HG03103 (cell line): ENCODE measurements around the gene RUFY3.
"Not testable (repeated sequence)": the region's sequence is repeated elsewhere in the genome, so short reads cannot be mapped to it uniquely, and the experiment has no call there.

Experiments
- ATAC-seq: cut with Tn5 transposase; IDR thresholded peaks from one replicate; pipeline ENCODE4 v1.9.1; 2021; ENCODE audit warnings: low read depth; ENCODE audit not compliant: unreplicated experiment

The RUFY3 gene

DNA sequence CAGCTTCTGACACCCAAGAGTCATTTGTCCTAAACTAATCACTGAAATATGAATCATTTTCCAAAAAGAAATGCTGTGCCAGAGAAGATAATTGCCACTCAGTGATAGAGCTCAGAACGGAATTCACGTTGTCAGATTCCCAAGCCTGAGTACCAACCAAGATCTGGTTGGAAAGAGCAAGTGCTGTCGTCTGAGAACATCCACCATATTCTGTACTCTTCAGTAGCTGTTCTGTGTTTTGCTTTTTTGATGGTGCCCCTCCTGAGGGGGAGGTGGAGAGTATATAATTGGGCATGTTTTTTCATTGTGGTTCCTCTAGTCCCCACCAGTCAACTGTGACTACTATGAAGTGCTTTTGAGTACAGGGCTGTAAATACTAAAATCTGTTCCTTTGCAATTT lies 13.2 kb downstream of the RUFY3 start:
- ATAC-seq: no peak

DNA sequence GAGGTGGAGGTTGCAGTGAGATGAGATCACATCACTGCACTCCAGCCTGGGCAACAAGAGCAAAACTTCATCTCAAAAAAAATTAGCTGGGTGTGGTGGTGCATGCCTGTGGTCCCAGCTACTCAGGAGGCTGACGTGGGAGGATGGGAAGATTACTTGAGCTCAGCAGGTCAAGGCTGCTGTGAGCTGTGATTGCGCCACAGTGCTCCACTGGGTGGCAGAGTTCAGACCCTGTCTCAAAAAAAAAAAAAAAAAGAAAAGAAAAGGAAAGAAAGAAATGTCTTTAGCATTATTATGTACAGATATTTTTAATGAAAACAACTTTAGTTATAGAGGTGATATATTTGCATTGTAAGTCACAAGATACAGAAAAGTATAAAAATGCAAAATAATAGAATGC lies 14.2 kb downstream of the RUFY3 start:
- not testable (repeated sequence) for ATAC-seq

DNA sequence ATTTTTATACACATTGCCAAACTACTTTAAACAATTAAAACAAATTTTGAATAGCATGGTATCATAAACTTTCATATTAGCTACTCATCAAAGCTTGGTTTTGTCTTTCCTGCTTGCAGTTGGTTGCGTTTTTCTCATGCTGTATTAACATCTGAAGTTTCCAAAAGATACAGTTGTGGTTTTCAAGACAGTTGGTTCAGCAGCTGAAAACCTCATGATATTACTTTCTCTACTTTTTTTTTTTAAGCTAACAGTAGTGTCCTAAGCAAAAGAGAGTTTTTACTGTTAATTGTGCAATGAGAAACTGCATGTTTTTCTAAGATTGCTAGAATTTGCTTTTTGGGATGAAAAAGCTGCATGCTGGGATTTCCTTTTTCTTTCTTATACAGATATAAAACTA lies 15.2 kb downstream of the RUFY3 start:
- ATAC-seq: no peak

DNA sequence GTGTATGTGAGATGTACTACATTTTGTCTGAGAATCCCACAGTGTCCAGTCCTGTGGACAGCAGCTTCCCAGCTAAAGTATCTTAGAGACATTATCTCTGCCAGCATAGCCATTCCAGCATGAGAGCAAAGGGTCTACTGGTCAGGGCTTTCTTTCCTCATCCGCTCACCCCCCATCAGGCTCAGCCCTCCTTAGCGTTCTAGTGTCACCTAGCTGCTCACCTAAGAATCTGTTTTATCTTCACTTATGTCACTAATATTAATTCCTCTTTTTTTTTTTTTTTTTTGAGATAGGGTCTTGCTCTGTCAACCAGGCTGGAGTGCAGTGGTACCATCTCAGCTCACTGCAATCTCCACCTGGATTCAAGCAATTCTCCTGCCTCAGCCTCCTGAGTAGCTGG lies 15.6 kb downstream of the RUFY3 start:
- no peak for ATAC-seq

DNA sequence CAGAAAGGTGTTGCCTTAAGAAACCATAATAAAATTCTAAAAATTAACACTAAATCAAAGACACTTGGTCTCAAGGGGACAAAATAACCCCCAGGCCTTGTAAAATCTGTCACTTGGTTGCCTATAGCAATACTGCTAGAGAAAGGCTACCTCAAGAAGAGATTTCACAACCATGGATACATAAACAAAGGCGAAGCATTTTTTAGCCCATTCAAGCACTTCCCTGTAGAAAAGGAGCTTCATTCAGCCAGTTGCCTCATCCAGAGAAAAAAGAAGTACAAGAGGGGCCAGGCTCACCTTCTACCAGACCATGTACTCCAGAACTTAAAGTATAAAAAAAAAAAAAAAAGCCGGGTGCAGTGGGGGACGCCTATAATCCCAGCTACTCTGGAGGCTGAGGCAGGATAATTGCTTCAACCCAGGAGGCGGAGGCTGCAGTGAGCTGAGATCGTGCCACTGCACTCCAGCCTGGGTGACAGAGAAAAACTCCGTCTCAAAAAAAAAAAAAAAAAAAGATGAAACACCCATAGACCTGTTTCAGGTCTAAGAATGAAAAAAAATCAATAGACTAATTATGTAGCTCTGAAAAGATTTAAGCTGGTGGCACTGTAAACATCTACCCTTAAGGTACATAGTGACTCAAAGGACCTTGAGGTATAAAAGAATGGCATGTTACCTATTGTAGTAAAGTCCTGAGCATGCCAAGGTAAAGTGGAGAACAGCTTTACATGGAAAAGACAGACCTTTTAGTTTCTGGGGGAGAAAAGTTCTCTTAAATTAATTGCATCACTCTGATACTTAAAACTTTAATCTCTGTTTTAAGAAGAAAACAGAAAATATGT lies 18.0 kb downstream of the RUFY3 start:
- ATAC-seq: no peak

DNA sequence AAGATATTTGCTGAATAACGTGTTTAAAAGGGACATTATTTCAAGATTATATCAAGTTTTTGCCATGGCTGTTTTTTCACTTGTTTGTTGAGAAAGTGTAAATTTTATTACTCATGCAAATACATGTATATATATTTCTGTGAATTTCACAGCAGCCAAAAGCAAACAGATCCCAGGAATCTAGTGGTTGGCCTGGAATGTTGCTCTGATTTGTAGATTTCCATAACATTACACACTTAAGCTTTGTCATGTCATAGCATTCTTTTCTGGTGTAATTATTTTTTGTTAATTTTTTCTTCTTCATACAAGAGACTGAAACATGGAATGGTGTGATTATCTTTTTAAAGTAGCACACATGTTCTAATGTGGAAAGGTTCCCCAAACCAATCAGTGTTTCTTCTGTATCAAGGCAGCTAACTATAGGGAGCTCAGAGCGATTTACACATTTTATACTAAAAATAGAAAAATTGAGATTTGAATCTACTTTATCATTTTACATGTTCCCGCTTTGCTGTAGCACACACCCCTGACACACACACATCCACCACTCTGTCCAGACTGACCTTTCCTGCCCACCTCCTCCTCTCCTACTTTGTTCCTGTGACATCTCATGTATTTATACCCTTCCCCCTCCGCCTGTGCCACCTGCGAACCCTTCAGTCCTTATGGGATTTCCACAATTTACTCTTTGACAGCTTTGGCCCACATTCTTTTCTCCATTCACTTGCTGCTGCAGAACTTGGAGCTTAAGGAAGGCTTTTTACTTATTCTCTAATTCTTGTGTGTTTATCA lies 20.3 kb downstream of the RUFY3 start:
- no peak for ATAC-seq

DNA sequence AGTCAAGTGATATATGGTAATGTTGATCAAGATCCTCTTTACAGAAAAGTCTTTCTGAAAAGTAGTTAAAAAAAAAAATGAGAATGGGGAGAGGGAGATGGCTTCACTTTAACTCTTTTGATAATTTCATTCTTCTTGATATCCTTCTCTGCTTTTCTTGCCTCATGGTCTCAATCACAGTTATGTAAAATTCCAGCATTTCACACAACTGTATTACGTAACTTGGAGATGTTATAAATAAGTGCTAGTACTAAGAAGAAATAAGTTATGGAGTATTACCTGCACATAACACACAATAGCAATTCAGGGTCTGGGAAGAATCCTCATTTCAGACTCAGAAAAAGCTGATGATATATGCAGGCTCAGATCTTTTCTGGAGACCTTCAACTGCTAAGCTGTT lies 22.0 kb downstream of the RUFY3 start:
- ATAC-seq: no peak

DNA sequence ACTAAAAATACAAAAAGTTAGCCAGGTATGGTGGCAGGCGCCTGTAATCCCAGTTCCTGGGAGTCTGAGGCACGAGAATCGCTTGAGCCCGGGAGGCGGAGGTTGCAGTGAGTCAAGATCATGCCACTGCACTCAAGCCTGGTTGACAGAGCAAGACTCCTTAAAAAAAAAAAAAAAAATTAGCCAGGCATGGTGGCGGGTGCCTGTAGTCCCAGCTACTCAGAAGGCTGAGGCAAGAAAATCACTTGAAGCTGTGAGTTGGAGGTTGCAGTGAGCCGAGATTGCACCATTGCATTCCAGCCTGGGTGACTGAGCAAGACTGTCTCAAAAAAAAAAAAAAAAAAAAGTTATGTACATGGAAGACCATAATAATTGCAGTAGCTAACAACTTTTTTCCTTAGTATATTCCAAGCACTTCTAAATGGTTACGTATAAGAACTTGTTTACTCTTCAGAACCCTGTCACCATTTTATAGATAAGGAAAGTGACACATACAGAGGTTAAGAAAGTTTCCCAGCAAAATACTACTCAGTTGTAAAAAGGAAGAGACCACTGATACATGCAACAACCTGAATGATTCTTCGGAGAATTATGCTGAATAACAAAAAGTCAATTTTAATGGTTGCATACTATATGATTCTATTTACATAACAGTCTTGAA lies 24.5 kb downstream of the RUFY3 start:
- no peak for ATAC-seq

DNA sequence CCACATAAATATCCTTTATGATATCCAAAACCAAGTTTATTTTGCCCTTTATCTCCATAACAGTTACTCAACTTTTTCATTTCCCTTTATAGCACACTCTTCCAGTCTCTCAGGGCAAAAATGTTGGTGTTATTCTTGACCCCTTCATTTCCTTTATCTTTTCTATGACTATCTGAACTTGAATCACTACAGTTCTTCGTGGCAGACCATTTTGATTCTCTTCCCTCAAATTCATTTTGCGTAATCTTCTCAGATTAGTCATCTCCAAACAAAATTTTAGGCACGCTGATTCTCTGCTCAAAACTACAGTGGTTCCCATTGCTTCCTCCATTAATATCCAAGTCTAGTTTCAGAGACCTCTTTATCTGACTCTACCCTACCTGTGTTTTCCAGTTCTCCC lies 26.1 kb downstream of the RUFY3 start:
- no peak for ATAC-seq

DNA sequence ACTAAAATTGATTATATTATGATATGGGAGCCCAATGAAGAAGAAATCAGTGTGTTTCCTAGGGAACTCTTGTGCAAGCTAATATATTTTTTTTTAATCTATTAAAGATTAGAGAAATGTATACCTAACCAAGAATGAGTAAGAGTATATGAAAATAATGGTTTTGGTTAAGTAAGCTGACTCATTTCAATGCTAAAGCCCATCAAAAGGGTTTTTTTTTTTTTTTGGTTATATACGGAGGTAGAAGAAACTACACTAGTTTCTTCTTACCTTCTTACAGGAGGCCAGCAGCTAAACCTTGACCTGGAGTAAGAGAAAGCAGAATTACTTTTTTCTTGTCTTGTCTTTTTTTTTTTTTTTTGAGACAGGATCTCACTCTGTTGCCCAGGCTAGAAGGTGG lies 27.5 kb downstream of the RUFY3 start:
- peak; percentile 55 for ATAC-seq

DNA sequence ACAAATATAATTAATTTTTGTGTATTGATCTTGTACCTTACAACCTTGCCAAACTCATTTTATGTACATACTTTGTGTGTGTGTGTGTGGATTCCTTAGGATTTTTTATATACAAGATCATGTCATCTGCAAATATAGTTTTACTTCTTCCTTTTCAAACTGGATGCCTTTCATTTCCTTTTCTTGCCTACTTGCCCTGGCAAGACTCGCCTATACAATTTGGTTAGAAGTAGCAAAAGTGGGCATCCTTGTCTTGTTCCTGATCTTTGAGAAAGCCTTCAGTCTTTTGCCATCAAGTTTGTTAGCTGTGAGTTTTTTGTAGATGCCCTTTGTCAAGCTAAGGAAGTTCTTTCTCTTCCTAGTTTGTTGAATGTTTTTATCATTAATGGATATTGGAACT lies 30.5 kb downstream of the RUFY3 start:
- no peak for ATAC-seq

DNA sequence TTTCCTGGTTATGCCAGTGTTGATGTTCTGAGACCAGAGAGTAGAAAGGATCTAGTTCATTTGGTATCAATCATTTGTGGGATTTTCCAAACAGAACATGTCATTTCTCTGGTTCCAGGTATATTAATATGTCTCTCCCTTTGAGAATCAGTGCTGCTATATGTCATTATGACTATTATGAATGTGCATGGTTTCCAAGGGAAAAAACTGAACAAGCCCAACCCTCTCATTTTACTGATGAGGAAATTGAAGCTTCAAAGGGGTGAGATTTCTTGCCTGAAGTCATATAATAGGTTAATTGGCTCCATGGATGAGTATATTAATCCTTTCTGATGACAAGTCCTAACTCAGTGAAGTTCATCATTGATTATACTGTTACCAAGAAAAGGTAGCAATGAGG lies 31.9 kb downstream of the RUFY3 start:
- ATAC-seq: no peak

DNA sequence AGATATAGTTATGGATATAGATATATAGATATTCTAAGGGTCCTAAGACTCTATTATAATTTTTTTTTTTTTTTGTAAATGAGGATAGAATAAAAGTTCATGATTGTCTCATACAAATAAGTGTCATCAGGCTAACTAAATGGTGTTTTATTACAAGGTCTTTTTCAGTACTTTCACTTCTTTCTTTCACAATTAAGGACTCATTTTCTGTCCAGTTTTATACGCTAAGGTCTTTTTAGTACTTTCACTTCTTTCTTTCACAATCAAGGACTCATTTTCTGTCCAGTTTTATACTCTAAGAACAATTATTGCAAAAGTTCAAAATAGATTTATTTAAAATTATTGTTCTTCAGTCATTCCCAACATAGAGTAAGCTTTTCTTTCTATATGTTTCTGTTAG lies 32.7 kb downstream of the RUFY3 start:
- ATAC-seq: peak; percentile 75

DNA sequence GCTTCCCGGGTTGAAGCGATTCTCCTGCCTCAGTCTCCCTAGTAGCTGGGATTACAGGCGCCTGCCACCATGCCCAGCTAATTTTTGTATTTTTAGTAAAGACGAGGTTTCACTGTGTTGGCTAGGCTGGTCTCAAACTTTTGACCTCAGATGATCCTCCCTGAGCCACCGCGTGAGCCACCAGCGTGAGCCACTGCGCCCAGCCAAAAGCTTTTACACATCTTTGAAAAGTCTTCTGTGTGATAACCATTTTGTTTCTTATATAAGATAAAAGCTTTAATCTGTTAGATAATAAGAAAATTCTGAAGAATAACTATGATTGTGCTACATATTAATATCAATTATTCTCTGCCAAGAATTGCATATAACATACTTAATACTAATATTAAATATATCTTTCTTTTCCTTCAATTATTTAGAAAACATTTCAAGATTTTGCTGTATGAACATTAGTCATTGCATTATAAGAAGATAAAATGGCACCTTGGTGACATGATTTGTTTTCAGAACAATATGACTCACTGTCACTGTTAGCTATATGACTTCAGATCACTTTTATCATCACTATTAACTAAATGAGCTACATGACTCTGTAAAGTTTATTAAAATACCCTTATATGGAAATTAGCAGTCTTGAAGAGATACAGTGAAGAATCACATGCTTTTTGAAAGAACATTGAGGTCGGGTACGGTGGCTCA lies 33.4 kb downstream of the RUFY3 start:
- ATAC-seq: peak; percentile 23

DNA sequence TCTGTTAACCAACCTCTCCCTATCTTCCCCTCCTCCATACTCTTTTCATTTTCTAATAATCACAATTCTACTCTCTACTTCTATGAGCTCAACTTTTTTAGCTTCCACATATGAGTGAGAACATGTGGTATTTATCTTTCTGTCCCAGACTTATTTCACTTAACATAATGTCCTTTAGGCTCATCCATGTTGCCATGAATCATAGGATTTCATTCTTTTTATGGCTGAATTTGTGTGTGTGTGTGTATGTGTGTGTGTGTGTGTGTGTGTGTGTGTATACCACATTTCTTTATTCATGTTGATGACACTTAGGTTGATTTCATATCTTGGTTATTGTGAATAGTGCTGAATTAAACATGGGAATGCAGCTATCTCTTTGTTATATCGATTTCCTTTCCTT lies 37.4 kb downstream of the RUFY3 start:
- ATAC-seq: no peak

DNA sequence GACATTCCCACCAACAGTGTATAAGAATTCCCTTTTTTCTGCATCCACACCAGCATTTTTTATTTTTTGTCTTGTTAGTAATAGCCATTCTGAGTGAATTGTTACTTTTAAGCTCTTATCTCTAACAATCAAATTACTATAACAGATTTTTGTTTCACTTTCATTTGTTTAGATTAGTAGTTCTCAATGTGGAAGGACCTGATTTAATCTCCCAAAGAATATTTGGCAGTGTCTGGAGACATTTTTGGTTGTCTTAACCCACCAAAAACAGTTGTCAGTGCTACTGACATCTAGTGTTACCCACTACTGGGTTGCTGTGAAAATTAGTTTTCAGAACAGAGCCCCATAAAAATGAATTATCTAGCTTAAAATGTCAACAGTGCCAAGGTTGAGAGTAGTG lies 37.9 kb downstream of the RUFY3 start:
- no peak for ATAC-seq

DNA sequence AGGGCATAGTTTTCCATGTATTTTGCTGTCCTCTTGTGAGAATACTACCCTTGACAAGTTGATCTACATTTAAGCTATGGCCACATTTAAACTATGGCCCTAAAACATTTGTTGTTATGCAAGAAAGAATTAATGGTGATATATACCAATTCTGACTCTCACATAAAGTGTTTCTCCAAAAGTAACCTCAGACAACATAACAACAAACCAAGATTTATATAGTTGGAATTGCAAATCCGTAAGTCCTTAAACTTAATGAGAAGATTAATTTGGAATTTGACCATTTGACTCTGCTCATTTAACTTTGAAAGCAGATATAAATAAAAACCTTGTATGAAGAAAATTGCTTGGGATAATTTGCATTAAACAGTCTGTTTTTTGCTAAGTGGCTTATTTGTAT lies 38.9 kb downstream of the RUFY3 start:
- ATAC-seq: no peak

DNA sequence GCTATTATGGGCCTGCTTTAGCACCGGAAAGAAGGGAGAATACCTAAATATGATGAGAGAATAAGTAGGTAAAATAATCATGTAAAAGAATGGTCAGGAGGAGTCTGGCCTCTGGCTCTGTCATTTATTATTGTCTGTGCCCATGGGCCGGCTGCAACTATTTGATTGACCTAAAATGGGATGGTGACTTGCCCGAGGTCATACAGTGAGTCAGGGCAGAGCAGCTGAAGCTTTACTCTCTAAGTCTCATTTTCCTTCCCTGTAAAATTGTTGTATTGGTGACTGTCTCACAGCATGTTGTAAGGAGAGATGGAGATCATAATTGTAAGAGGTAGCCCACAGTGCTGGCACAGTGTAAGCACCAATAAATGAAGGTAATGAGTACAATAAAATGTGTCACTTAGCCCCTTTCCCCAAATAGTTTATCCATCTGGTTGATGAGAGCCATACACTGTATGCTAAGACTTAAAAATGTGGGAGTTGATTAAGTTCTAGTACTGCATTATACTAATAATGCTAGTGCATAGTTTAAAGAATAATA lies 39.6 kb downstream of the RUFY3 start:
- ATAC-seq: no peak

DNA sequence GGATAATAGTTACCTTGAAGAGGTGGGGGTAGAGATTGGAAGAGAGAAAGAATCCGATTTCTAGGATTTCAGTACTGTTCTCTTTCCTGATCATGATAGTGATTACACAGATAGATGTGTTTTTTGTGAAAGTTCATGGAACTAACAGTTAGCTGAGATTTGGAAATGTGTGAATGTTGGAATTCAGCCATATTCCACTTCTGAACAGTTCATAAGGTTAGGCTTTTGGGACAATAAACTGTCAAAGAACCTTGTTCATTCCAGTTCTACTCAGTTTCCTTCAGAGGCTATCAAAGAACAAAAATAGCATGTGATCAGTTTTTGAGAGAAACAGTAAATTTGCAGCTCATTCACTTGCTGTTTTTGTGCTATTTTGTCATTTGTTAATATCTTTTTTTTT lies 43.6 kb downstream of the RUFY3 start:
- ATAC-seq: no peak

DNA sequence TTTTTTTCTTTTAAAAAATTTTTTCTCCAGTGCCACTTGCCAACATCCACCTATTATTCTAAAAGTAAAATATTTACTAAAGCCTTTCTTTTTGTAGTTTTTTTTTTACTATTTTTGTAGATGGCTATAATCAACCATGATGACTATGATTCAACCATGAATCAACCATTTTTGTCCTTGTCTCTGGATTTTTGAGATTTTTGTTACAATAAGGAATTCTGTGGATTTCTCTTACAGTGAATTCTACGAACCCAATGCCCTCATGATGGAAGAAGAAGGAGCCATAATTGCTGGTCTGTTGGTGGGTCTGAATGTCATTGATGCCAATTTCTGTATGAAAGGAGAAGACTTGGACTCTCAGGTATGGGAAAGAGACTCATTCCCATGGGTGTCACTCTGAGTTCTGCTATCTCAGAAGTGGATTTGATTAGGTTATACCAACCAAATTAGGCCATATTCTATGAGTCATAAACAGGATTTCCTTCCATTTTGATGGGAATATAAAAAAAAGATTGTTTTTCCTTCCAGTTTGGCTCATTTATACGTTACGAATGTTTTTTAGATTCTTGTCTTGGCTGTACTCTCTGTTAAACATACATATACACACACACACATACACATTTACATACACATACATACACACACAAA lies 46.7 kb downstream of the RUFY3 start:
- ATAC-seq: no peak
